HG03571 (cell line): Measurements from ENCODE around the gene CDH2.

Experiments
- ATAC-seq: cut with Tn5 transposase; IDR thresholded peaks from one replicate; pipeline ENCODE4 v1.9.1; 2021; ENCODE audit not compliant: unreplicated experiment

The CDH2 gene

GRCh38 chr18:28091197-28091596 is 85.7 kb downstream of the CDH2 start:
- ATAC-seq: no peak

GRCh38 chr18:28088477-28088876 is 88.5 kb downstream of the CDH2 start:
- no peak for ATAC-seq

- ATAC-seq: no peak
Measured at GRCh38 chr18:28086670-28087552, 90.0 kb downstream of the CDH2 start.

DNA sequence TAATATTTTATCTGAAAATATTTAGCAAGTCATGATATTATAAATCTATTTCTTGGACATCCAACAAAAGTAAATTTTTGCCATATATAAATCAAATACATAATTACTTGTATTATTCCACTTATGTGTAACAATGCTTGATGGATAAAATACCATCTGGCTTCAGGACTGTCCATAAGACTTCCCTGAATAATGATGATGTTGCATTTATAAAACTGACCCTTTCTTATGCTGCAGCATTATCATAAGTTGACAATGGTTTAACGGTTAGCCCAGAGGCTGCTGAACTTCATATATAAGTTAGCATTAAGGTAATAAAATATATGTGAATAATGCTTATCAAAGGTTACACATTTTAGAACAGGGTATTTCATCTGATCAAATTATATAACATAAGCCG is 95.4 kb downstream of the CDH2 start:
- ATAC-seq: no peak

DNA sequence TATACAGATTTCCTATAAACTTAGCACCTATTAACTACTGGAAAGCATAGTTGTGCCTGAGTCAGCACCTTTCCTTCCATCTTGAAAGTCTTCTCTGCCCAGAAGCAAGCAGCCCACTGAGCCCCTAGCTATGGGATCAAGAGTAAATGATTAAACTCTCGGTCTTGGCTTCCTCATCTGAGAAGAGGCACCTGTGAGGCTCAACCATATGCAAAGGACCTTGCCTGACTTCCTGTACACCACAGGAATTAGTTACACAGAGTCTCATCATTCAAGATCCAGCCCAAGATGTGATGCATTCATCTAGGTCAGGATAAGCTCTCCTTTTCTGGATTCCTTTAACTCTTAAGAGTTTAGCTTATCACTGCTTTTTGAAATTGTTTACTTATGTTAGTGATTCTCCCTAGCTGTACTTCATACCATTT is 96.0 kb downstream of the CDH2 start:
- no peak for ATAC-seq

DNA sequence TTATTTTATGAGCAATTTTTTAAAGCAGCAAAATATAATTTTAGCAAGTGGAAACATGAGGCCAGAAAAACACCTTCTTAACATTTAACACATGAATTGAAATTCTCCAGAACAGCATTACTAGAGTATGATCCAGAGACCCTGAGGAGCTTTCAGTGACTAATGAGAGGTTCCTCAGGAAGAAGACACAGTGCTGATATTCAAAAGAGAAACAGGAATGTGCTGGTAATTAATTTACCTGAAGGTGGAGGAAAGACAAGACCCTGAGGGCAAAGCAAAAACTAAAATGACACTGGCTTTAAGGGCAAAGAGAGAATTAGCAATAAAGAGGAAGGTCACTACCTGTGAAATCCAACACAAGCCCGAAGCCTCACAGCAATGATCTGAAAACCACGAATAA is 97.0 kb downstream of the CDH2 start:
- ATAC-seq: no peak

DNA sequence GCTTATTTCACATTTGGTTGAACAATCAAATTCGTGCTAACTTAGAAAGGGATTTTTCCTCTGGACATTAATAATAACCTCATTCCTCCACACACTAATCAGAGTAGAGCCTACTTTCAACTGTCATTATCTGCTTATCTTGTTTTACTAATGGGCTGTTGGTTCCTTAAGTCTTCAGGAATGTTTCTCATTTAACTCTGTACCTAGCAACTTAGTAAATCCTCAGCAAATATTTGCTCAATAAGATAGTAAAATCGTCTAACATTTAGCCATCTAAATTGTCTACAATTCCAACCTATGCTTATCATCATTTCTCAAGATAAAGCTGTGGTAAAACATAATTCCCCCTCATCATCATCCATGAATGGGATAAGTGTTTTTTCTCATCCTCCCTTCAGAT is 98.1 kb downstream of the CDH2 start:
- ATAC-seq: no peak

DNA sequence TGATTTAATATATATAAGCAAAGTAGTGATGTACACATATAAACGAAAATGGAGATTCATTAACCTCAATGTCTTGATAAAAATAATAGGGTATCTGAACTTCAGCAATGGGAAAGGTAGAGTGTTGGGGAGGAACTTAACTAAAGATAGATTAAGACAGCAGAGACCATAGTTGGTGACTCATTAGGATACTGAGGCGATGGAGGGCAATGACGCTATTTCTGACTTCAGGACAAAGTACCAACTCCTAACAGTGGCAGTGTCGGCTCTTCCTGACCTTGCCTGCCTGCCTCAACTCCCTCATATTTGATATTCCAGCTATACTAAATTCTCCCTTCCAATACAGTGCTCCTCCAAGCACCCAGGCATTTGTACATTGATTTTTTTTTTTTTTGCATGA is 98.6 kb downstream of the CDH2 start:
- no peak for ATAC-seq

- ATAC-seq: no peak
Measured at GRCh38 chr18:28075501-28075900, 101.4 kb downstream of the CDH2 start.

GRCh38 chr18:28074076-28074475 is 102.9 kb downstream of the CDH2 start:
- ATAC-seq: no peak

DNA sequence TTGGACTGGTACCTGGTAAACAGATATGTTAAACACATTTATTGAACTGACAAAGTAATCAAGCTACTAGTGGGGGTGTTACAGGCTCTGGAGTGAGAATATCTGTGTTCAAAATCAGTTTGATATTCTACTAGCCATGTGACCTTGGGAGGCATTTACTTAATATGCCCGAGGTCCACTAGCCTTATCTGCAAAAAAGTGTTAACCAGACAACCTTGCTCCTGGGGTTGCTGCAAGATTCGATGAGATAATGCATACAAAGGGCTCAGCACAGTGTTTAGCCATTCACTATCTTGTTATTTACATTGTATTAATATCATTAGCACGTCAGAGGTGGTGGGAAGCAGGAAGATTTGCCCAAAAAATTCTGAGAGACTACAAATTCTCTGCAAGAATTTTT is 103.3 kb downstream of the CDH2 start:
- no peak for ATAC-seq

GRCh38 chr18:28071199-28071598 is 105.7 kb downstream of the CDH2 start:
- no peak for ATAC-seq

GRCh38 chr18:28068207-28068606 is 108.7 kb downstream of the CDH2 start:
- ATAC-seq: no peak

DNA sequence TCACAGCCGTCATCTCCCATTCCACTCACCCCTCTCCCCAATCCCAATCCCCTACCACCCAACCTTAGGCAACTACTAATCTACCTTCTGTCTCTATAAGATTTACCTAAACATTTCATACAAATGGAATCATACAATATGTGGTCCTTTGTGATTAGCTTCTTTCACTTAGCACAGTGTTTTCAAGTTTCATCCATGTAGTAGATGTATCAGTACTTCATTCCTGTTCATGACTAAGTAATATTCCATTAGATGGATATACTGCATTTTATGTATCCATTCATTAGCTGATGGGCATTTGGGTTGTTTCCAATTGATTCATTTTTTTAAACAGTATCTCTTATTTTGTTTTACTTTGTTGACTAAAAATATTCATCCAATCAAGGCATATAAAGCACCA is 109.6 kb downstream of the CDH2 start:
- no peak for ATAC-seq

DNA sequence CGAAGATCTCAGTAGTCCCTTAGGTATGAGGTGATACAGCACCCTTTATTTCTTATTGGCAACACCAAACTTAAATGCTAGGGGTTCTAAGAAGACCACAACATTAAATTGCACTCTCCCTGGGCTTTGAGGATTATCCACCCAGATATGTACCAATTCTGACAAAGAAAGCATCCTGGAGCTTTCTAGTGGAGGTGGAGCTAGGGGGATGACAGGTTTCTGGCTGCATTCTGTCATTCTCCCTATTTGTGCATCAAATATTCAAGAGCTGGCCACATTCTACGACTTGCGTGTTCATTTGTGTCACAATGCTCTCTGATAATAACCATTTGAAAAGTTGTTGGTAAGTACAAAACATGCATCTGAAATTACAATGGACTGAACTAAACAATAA is 111.1 kb downstream of the CDH2 start:
- no peak for ATAC-seq

DNA sequence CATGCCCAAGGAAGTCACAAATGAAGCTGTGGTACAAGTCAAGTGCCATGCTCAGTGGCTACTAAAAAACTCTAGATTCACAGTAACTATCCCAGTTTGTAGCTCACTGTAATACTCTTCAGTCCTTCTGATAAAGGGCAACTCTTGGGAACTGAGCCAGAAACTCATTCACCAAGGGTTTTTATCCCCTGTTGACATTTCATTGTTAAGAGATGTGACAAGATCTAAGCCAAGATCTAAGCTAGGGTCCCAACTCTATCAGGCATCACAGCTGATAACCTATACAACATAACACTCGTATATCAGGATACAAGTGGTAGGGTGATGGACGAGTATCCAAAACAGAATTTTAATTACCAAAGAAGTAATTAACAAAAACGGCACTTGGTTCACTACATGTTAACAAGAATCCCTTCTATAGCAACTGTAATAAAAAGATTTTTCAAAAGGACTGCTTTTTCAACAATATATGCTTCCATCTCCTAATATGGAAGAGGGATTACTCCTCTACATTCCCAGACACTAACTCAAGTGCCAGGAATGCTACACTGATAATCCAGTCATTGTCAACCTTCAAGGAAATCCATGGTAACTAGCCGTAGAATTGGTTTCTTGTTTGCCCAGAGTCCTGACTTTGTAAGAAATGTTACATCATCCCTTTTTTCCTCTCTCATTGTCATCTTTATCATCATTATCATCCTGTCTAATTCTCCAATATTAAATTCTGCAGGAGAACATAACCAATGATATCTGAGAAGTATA is 111.7 kb downstream of the CDH2 start:
- no peak for ATAC-seq

DNA sequence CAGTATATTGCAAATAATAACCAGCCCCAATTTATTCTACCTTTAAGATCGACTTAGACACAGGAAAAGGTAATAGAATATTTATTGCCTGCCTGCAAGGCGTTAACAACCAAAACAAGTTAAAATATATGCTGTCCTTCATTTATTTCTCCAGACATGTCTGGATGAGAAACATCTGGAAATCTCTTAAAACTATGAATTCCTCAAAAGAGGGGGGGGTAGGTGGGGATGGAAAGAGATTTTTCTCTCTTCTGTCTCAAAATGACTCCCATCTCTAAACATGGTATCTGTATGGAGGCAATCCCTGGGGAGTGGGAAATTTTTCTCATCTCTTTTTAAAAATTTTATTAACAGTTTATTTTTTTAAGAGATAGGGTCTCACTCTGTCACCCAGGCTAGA is 113.0 kb downstream of the CDH2 start:
- ATAC-seq: no peak

- ATAC-seq: no peak
Measured at GRCh38 chr18:28063271-28063761, 113.6 kb downstream of the CDH2 start.

- ATAC-seq: no peak
Measured at GRCh38 chr18:28062443-28062842, 114.5 kb downstream of the CDH2 start.

- ATAC-seq: no peak
Measured at GRCh38 chr18:28059861-28060260, 117.1 kb downstream of the CDH2 start.

GRCh38 chr18:28050545-28050944 is 126.4 kb downstream of the CDH2 start:
- no peak for ATAC-seq

DNA sequence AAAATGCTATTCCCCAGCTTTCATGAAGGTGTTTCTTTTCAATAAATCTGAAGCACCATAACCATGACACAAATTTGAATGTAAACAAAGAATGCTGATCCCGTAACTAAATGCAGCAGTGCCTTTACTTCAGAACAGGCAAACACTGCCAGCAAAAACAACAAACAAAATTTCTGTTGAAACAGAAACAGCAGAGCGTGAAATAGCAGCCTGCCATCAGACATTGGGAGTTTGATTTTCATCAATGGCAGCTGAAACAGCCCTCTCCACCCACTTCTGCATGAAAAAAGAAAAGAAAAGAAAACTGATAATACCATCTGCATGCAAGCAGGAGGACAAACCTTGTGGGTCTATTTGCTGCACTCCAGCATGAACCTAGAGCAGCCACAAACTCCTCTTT is 128.3 kb downstream of the CDH2 start:
- no peak for ATAC-seq
